GM18526 (cell line): ENCODE measurements around the gene DHFR2.

ENCODE experiments used
- POLR2A ChIP-seq: IDR thresholded peaks from 3 replicates; pipeline ENCODE4 v1.6.1; 2011; ENCODE audit not compliant: insufficient read length; ENCODE audit errors: extremely low read depth

DHFR2 gene

DNA sequence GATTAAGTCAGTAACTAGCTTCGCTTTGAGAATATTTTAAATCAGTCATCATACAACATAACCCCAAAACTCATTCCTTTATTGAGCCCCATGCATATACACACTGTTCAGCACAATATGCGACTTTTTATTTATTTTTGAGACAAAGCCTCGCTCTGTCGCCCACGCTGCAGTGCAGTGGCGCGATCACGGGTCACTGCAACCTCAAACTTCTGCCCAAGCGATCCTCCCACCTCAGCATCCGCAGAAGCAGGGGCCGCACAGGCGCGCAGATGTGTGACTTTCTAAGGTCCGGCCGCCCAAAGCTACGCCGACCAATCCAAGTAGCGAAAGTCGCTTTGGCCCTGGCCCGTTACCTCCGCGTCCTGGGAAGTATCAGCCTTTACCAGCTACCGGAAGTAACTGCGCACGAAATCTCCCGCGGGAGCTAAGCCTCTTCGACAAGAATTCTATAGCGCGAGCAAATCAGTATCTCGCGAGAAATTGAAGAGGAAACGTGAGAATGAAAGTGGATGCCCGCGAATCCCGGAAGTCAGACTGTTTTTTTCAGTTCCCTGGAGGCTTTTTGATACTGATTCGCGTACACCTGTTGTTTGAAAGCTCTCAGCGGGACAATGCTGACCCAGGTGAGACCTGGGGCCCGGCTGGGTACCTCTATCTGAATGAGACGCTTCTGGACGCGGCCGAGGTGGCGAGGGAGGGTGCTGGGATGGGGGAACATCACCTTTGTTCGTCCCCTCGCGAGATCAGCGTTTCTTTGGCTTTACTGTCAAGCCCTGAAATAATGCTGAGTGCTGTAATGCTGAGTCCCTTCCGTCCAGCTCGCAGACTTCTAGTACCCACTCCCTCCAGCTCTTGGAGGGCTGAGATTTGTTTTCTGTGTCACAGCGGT lies at the start of gene DHFR2, which contains the start of gene NSUN3:
TSS of gene DHFR2 (minus strand) at position 404 of the 892 bp plus-strand sequence. CDS start 1,405 bp downstream, outside the sequence.
TSS of gene NSUN3 (plus strand) at position 549 of the 892 bp plus-strand sequence. CDS start at position 615, 66 bp downstream.
- peak; percentile 53 for TF ChIP-seq POLR2A

DNA sequence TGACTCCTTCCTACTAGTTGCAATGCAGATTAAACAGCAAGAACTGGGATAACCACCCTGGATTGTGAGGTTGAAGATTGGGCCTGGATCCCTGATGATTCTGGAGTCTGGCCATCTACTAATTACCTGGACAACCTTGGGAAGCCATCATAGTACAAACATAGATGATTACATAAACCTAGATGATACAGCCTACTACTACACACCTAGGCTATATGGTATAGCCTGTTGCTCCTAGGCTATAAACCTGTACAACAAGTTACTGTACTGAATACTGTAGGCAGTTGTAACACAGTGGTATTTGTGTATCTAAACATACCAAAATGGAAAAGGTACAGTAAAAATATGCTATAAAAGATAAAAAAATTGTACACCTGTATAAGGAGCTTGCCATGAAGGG lies 48.1 kb upstream of the DHFR2 start:
- TF ChIP-seq POLR2A = no peak

DNA sequence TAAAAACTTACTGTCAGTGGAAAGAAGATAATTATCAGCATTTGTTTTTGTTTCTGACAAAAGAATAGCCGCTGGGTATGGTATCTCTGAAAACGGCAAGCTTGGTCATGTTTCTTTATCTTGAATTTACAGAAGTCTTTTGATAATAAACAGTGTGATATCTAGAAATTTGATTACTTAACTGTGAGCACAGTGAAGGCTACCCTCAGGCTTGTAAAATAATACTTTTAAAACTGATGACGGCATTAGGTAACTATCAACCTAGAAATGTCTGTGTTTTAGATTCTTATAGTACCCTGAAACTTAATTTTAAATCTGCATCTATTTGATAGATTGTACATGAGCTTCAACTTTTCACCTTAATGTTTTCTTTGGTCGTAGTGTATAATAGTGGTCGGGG lies 43.6 kb upstream of the DHFR2 start:
- TF ChIP-seq POLR2A = no peak

- TF ChIP-seq POLR2A = no peak
These were observed 39.1 kb upstream of the DHFR2 start for GRCh38 chr3:94101860-94102259.

GRCh38 chr3:94099311-94099710 lies 36.6 kb upstream of the DHFR2 start:
- TF ChIP-seq POLR2A = no peak

DNA sequence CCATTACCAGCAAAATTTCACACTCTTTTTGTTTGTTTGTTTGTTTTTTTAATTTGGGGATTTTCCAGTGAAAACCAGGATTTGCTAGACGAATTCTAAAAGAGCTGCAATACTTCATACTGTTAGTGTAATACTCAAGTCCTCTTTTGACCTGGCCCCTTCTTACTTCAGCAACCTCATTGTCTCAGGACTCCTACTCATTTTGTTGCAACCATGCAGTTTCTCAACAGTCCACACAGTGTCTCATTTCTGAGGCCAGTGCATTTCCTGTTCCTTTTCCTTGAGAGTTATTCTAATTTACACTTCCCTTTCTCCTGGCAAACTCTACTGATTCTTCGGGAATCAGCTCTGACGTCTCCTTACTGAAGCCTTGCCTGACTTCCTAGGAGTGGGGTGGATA lies 35.7 kb upstream of the DHFR2 start:
- TF ChIP-seq POLR2A = no peak

- TF ChIP-seq POLR2A = no peak
These were observed 32.4 kb upstream of the DHFR2 start for GRCh38 chr3:94095111-94095510.

DNA sequence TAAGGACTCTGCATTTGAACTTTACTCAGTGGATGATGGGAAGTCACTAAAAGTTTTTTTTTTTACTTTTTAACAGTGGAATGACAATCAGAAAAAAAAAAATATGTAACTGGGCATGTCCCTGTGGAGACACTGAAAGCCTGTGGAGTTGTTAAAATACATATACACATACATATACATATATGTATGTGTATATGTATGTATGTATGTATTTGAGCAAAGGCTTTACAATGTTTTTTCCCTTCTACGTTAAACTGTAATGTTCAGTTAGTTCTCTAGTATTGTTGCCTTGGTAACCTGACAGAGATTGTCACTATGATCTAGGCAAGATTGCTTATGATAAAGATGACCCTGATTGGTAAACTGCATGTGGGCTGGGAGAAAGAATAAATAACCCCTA lies 30.4 kb upstream of the DHFR2 start:
- no peak for TF ChIP-seq POLR2A

DNA sequence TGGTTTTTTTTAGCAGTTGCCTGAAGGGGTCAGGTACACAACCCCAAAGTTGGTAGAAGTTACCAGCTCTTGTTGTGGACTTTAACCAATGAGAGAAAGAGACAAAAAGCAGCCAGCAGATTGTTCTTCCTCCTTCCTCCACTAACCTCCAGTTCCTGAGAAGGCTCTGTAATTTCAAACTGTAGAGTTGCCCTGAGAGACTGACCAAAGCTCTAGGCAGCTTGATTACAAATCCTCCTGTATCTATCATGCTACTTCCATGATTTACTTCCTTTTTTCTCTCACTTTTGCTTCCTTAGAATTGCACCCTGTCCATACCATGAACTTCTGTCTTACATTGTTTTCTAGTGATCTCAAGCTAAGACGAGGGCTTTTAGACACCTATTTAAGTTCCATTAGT lies 29.4 kb upstream of the DHFR2 start:
- TF ChIP-seq POLR2A = no peak

DNA sequence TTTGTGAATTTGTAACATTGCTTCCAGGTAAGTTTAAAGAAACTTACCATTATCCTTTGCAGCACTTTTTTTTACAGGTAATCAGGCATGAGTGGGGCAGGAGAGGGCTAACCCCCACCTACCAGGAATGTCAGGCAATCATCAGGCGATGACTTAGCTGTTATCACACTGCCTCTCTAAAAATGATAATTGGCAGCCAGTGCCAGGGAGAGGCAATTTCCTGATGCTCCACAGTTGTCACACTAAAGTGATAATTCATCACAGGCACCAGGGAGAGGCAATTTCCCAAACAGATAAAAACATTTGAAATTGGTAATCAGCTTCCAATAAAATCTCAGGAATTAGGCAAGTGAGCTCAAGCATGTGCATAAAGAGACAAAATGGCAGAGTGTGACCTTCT lies 26.4 kb upstream of the DHFR2 start:
- TF ChIP-seq POLR2A = no peak

GRCh38 chr3:94083261-94083660 lies 20.5 kb upstream of the DHFR2 start:
- no peak for TF ChIP-seq POLR2A

GRCh38 chr3:94082391-94082937 lies 19.7 kb upstream of the DHFR2 start:
- no peak for TF ChIP-seq POLR2A

- no peak for TF ChIP-seq POLR2A
These were observed 19.2 kb upstream of the DHFR2 start for GRCh38 chr3:94081884-94082283.

- no peak for TF ChIP-seq POLR2A
These were observed 13.3 kb upstream of the DHFR2 start for GRCh38 chr3:94076055-94076454.

DNA sequence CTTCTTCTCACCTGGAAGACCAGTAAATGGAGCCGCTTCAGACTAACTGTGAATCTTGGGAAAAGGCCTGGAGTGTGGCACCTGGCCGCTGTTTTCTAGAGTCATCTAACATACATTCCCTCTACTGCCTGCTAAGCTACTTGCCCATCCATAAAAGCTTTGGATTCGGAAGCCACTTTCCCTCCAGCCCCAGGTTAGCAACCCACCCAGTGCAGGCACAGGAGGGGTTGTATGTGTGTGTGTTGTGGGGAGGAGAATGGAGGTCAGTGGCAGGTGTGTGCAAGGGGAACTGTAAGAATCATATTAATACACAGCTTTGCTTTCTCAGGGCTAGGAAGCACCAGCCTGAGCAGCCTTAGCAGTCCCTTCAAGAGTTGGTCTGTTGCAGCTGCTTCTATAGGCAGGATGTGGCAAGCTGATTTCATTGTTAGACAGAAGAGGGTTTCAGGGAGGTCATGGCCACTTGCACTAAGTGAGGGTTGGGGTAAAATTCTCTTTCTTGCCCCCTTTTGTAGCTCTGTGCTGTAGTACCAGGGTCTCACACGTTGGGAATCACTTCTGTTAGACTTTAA lies 9.1 kb upstream of the DHFR2 start:
- TF ChIP-seq POLR2A = no peak

- no peak for TF ChIP-seq POLR2A
These were observed 7.7 kb upstream of the DHFR2 start for GRCh38 chr3:94070341-94070911.

- no peak for TF ChIP-seq POLR2A
These were observed 6.6 kb upstream of the DHFR2 start for GRCh38 chr3:94069194-94069813.
